ENCODE results near the gene LIPI. TPM values are rescaled to one million over a fixed set of nuclear protein-coding genes. Genes with fewer than 3 reads are reported as not detected.

LIPI gene
- polyA plus RNA-seq, 1 of the 3 experiments (the other 2 are of a cell fraction) = not detected

DNA sequence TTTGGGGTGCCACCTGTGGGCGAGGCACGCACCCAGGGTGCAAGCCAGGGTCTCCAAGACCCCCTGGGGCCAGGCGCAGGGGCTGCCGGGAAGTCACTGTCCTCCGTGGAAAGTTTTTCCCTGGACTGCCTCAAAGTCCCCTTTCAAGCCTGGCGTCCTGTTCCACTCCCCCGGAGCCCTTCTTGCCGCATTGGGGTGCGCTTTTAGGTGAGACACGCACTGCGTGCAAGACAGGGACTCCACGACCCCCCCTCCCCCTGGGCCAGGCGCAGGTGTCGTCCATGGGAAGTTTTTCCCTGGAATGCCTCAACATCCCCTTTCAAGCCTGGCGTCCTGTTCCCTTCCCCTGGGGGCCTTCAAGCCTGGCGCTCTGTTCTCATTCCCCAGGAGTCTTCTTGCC lies 137.1 kb downstream of the LIPI start:
- Histone ChIP-seq H3K27me3 (ENCODE audit: insufficient read depth) (no peaks in the 10 kb centered on the region), H3K9ac (no peak overlapping the region), H3K27ac (ENCODE audit: low read depth in 2 of 2, low read length in 1 of 2) (no peak overlapping the region), H4K20me1 (ENCODE audit: insufficient read depth) (no peaks in the 10 kb centered on the region), H3F3A (replicated peaks; ENCODE audit: insufficient read depth) (no peaks in the 10 kb centered on the region), H3K79me2 (ENCODE audit: insufficient read depth) (no peaks in the 10 kb centered on the region), H3K9me2 (no peaks in the 10 kb centered on the region), H3K4me2 (no peak overlapping the region), H3K4me1 (ENCODE audit: control insufficient read depth in 1 of 2, insufficient read depth in 2 of 2, low read depth in 1 of 2, low read length in 1 of 2) (no peaks in the 10 kb centered on the region; a peak in 1 of 4 replicates), H2AFZ (ENCODE audit: low read depth) (no peak overlapping the region), H3K36me3 (replicated peaks in 1 of 2; ENCODE audit: control insufficient read depth in 1 of 2, insufficient read depth in 2 of 2, low read length in 1 of 2) (no peaks in the 10 kb centered on the region), H3K4me3 (ENCODE audit: low read depth in 2 of 2, low read length in 1 of 2) (no peak overlapping the region), H3K9me3 (no peaks in the 10 kb centered on the region)
- ChIA-PET POLR2A (no interaction called here), CTCF (no interaction called here)
- WGBS (ENCODE audit: low lambda C conversion rate) = 74% methylated on average over 6 of the region's 16 CpGs
- no peak for DNase-seq
- TF ChIP-seq ELF1 (IDR thresholded peaks at IDR 0.05) (no peak), FOXM1 (IDR thresholded peaks at IDR 0.05; ENCODE audit: low read depth) (no peak), SIN3A (IDR thresholded peaks at IDR 0.05; ENCODE audit: borderline replicate concordance, low read depth, low read length) (no peak), RAD21 (IDR thresholded peaks at IDR 0.05; ENCODE audit: low read length) (no peak), FOXJ3 (CRISPR knock-in tag; IDR thresholded peaks at IDR 0.05) (no peak), TEAD4 (IDR thresholded peaks at IDR 0.05; ENCODE audit: borderline replicate concordance, insufficient read depth) (no peak), FOSL2 (IDR thresholded peaks at IDR 0.05; ENCODE audit: borderline replicate concordance, low read depth) (no peak), CHD2 (IDR thresholded peaks at IDR 0.05; ENCODE audit: low read length, partially characterized antibody) (no peak), EZH2phosphoT487 (IDR thresholded peaks at IDR 0.05; ENCODE audit: borderline replicate concordance, low read depth) (no peak), JUND (IDR thresholded peaks at IDR 0.05) (no peak), RCOR1 (IDR thresholded peaks at IDR 0.05; ENCODE audit: low read length) (no peak), MEF2A (IDR thresholded peaks at IDR 0.05; ENCODE audit: borderline replicate concordance, low read depth) (no peak), NRF1 (IDR thresholded peaks at IDR 0.05; ENCODE audit: low read depth, low read length) (no peak)
- TF ChIP-seq, protein P1, sequence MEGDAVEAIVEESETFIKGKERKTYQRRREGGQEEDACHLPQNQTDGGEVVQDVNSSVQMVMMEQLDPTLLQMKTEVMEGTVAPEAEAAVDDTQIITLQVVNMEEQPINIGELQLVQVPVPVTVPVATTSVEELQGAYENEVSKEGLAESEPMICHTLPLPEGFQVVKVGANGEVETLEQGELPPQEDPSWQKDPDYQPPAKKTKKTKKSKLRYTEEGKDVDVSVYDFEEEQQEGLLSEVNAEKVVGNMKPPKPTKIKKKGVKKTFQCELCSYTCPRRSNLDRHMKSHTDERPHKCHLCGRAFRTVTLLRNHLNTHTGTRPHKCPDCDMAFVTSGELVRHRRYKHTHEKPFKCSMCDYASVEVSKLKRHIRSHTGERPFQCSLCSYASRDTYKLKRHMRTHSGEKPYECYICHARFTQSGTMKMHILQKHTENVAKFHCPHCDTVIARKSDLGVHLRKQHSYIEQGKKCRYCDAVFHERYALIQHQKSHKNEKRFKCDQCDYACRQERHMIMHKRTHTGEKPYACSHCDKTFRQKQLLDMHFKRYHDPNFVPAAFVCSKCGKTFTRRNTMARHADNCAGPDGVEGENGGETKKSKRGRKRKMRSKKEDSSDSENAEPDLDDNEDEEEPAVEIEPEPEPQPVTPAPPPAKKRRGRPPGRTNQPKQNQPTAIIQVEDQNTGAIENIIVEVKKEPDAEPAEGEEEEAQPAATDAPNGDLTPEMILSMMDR (IDR thresholded peaks at IDR 0.05) = no peak
- TF ChIP-seq, protein P2, sequence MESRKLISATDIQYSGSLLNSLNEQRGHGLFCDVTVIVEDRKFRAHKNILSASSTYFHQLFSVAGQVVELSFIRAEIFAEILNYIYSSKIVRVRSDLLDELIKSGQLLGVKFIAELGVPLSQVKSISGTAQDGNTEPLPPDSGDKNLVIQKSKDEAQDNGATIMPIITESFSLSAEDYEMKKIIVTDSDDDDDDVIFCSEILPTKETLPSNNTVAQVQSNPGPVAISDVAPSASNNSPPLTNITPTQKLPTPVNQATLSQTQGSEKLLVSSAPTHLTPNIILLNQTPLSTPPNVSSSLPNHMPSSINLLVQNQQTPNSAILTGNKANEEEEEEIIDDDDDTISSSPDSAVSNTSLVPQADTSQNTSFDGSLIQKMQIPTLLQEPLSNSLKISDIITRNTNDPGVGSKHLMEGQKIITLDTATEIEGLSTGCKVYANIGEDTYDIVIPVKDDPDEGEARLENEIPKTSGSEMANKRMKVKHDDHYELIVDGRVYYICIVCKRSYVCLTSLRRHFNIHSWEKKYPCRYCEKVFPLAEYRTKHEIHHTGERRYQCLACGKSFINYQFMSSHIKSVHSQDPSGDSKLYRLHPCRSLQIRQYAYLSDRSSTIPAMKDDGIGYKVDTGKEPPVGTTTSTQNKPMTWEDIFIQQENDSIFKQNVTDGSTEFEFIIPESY (IDR thresholded peaks at IDR 0.05; ENCODE audit: borderline replicate concordance, low read depth) = no peak
- TF ChIP-seq, protein P3, sequence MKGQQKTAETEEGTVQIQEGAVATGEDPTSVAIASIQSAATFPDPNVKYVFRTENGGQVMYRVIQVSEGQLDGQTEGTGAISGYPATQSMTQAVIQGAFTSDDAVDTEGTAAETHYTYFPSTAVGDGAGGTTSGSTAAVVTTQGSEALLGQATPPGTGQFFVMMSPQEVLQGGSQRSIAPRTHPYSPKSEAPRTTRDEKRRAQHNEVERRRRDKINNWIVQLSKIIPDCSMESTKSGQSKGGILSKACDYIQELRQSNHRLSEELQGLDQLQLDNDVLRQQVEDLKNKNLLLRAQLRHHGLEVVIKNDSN (IDR thresholded peaks at IDR 0.05; ENCODE audit: borderline replicate concordance, low read depth) = no peak

Measured in SK-N-SH (cell line).